ENCODE data around the gene PLPP7.

GRCh38 chr9:131299346-131299960 is 9.9 kb downstream of the PLPP7 start:
- TF ChIP-seq CTCF (IDR thresholded peaks at IDR 0.05) (no peak), POLR2A (IDR thresholded peaks at IDR 0.05) (no peak)

Measured in heart left ventricle (tissue), 13 donors.